Measurements from ENCODE around the gene PPP6R3. TPM values are rescaled to one million over a fixed set of nuclear protein-coding genes. Genes with fewer than 3 reads are reported as not detected.

The PPP6R3 gene
- total RNA-seq, 1 experiment from 2014 or later: 138 TPM

GRCh38 chr11:68430384-68430783 is 30.2 kb upstream of the PPP6R3 start:
- Histone ChIP-seq H2AFZ (ENCODE audit: low read length) (no peak overlapping the region), H3K79me2 (ENCODE audit: insufficient read depth, low read length) (no peaks in the 10 kb centered on the region), H3K14ac (ENCODE audit: insufficient read depth, low read length) (no peak overlapping the region), H2BK5ac (ENCODE audit: insufficient read length, low read length) (no peak overlapping the region), H3K4ac (ENCODE audit: low read depth, low read length) (no peak overlapping the region), H3K9ac (ENCODE audit: extremely low read depth, insufficient read length, low read length) (no peak overlapping the region), H3K4me2 (ENCODE audit: insufficient read depth, insufficient read length, low read length) (no peak overlapping the region), H2BK15ac (ENCODE audit: low read depth, low read length) (no peak overlapping the region), H3K27ac (ENCODE audit: insufficient read length, low read depth, low read length) (no peak overlapping the region), H2AK5ac (ENCODE audit: insufficient read length, low read length) (no peak overlapping the region), H4K20me1 (ENCODE audit: control insufficient read depth, insufficient read depth, insufficient read length) (no peaks in the 10 kb centered on the region), H3K23ac (ENCODE audit: insufficient read length, low read depth, low read length) (no peak overlapping the region), H2BK12ac (ENCODE audit: insufficient read length, low read depth, low read length) (no peak overlapping the region), H3T11ph (ENCODE audit: low read length) (no peak overlapping the region), H2BK120ac (ENCODE audit: low read depth, low read length, poor library complexity, severe bottlenecking) (no peak overlapping the region), H3K4me1 (ENCODE audit: insufficient read depth, low read length) (no peaks in the 10 kb centered on the region), H3K56ac (ENCODE audit: insufficient read length, low read depth, low read length) (no peak overlapping the region), H4K91ac (ENCODE audit: insufficient read length, low read depth, low read length) (no peak overlapping the region), H3K23me2 (ENCODE audit: insufficient read length, low read depth, low read length, poor library complexity, severe bottlenecking) (no peaks in the 10 kb centered on the region), H3K79me1 (ENCODE audit: insufficient read depth, low read depth, low read length, poor library complexity, severe bottlenecking) (no peaks in the 10 kb centered on the region), H3K9me3 (ENCODE audit: control insufficient read depth, low read depth, low read length) (peaks cover 10% of the 10 kb centered on the region), H4K8ac (replicated peaks; ENCODE audit: insufficient read length, low read depth, low read length) (no peak overlapping the region), H3K27me3 (ENCODE audit: insufficient read depth, low read length) (no peaks in the 10 kb centered on the region), H4K5ac (ENCODE audit: insufficient read length, low read depth, low read length) (no peak overlapping the region), H2BK20ac (ENCODE audit: low read depth, low read length, poor library complexity, severe bottlenecking) (no peak overlapping the region), H3K18ac (ENCODE audit: insufficient read length, low read depth, low read length) (no peak overlapping the region)
- no CpG with 5 or more reads among the region's 5 CpGs for WGBS (ENCODE audit: extremely low coverage, insufficient read length, low lambda C conversion rate)
- no peak overlapping the region; a peak in 1 of 7 replicates for H3K27ac Mint-ChIP-seq
- H3K9me3 Mint-ChIP-seq: peaks cover 13 to 15% of the 10 kb centered on the region in 2 experiments
- H3K4me3 Mint-ChIP-seq: no peak overlapping the region
- no peaks in the 10 kb centered on the region for H3K4me1 Mint-ChIP-seq
- TF ChIP-seq, protein P1, sequence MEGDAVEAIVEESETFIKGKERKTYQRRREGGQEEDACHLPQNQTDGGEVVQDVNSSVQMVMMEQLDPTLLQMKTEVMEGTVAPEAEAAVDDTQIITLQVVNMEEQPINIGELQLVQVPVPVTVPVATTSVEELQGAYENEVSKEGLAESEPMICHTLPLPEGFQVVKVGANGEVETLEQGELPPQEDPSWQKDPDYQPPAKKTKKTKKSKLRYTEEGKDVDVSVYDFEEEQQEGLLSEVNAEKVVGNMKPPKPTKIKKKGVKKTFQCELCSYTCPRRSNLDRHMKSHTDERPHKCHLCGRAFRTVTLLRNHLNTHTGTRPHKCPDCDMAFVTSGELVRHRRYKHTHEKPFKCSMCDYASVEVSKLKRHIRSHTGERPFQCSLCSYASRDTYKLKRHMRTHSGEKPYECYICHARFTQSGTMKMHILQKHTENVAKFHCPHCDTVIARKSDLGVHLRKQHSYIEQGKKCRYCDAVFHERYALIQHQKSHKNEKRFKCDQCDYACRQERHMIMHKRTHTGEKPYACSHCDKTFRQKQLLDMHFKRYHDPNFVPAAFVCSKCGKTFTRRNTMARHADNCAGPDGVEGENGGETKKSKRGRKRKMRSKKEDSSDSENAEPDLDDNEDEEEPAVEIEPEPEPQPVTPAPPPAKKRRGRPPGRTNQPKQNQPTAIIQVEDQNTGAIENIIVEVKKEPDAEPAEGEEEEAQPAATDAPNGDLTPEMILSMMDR (conservative IDR thresholded peaks at IDR 0.05): no peak
- no peaks in the 10 kb centered on the region for H3K27me3 Mint-ChIP-seq (ENCODE audit: low read depth)
- DNase-seq: no peak
- H3K36me3 Mint-ChIP-seq (ENCODE audit: insufficient read depth in 1 of 3, low read depth in 3 of 3): peaks cover 28 to 56% (median 44%) of the 10 kb centered on the region in 3 experiments

Measured in H9 (cell line).